Ovary (tissue), 3 donors: ENCODE data around the gene FFAR4.

ENCODE experiments used
- EP300 ChIP-seq: sonication (generic); formaldehyde crosslinking; IDR thresholded peaks from one replicate; pipeline ENCODE4 v1.6.1; 2017; ENCODE audit warnings: antibody characterized with exemption
- POLR2A ChIP-seq: fragments of 450-650 bp; IDR thresholded peaks from one replicate; pipeline ENCODE4 v1.6.1; 2017; ENCODE audit warnings: antibody characterized with exemption, mild to moderate bottlenecking, moderate library complexity
- TF ChIP-seq, protein P1 (sequence below), 3 donors: fragments of 450-650 bp in 2 of 3; fragments of 200-600 bp in 1 of 3; IDR thresholded peaks; one replicate each; pipeline versions ENCODE4 v1.5.1 to v1.8.0; 2016 to 2022; ENCODE audit warnings: antibody characterized with exemption in 3 of 3, mild to moderate bottlenecking in 1 of 3
- donor health status: DM: no; HTN: no; CAD: no.

DNA sequence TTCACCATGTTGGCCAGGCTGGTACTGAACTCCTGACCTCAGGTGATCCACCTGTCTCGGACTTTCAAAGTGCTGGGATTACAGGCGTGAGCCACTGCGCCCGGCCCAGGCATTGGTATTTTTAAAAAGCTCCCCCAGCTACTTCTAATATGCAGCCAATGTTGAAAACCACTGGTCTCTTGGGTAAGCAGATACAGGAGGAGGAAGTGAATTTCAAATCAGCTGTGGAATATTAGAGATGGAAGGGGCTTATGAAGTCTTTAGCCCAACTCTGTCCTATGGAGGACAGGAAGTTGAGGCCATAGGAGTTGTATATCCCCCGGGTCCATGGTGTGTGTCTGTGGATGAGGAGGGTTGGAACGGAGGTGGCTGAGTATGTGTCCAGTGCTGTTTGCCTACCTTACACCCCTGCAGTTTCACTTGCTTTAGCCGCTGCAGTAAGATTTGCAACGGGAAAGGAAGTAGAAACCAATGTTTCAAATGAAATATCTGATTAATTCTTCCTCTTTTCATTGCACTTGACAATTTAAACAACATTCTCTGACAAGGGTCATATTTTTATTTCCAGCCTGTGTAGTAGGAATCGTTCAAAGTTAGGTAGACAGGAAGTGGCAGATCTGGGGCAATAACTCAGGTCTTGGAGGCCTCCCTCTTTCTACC lies 49.2 kb downstream of the FFAR4 start:
- TF ChIP-seq, protein P1, sequence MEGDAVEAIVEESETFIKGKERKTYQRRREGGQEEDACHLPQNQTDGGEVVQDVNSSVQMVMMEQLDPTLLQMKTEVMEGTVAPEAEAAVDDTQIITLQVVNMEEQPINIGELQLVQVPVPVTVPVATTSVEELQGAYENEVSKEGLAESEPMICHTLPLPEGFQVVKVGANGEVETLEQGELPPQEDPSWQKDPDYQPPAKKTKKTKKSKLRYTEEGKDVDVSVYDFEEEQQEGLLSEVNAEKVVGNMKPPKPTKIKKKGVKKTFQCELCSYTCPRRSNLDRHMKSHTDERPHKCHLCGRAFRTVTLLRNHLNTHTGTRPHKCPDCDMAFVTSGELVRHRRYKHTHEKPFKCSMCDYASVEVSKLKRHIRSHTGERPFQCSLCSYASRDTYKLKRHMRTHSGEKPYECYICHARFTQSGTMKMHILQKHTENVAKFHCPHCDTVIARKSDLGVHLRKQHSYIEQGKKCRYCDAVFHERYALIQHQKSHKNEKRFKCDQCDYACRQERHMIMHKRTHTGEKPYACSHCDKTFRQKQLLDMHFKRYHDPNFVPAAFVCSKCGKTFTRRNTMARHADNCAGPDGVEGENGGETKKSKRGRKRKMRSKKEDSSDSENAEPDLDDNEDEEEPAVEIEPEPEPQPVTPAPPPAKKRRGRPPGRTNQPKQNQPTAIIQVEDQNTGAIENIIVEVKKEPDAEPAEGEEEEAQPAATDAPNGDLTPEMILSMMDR (IDR thresholded peaks at IDR 0.05), result no peak
- TF ChIP-seq EP300, result no peak
- TF ChIP-seq POLR2A, result no peak
